Endometrial microvascular endothelial cells (primary cell): ENCODE data around the gene PDE3B. TPM values are rescaled to one million over a fixed set of nuclear protein-coding genes. Genes with fewer than 3 reads are reported as not detected.
"Not testable (repeated sequence)": the region's sequence is repeated elsewhere in the genome, so short reads cannot be mapped to it uniquely, and the experiment has no call there.

Source experiments
- in situ Hi-C: cut with HindIII; loops from 2 replicates; pipeline ENCODE4 v1.10.0; 2017; ENCODE audit warnings: low sequenced_read_pairs, low pct_unique_long_range_greater_than_20kb; ENCODE audit errors: inconsistent ontology term
- total RNA-seq: library from RNA; depleted of rRNA; stranded (reverse); fragments of >200 nt; gene quantifications from one replicate; pipeline ENCODE4 v1.2.3, GENCODE V29; 2015; ENCODE audit errors: inconsistent ontology term

The PDE3B gene
- total RNA-seq, 1 donor from 2014 or later = 1.7 TPM

DNA sequence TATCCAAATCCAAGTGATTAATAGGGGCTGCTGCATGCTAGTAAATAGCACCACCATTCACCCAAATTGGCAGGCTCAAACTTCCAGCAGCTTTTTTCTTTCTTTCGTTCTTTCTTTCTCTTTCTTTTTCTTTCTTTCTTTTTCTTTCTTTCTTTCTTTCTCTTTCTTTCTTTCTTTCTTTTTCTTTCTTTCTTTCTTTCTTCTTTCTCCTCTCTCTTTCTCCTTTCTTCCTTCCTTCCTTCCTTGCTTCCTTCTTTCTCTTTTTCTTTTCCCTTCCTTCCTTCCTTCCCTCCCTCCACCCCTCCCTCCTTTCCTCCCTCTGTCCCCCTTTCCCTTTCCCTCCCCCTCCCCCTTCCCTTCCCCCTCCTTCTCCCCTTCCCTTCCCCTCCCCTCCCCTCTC, 81.5 kb downstream of the PDE3B start:
- in situ Hi-C loops = no loop called here

GRCh38 chr11:14727215-14727614, 83.6 kb downstream of the PDE3B start:
- in situ Hi-C loops = no loop called here

DNA sequence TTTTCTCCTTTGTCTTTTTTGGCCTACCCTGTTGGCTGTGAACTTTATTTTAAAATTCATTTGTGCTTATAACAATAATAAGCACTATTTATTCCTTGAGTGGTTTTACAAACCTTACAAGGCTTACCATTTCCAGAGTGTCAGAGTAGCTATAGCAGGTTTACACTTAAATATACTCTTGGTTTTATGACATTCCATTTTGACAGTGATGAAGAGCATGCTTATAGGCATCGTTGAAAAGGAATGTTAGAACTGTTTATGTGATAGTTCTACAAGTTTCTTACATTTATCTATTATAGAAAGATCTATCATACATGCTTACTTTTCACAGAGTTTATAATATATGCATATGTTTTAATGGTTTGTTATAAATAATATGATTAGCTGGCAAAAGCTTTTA, 84.1 kb downstream of the PDE3B start:
- in situ Hi-C loops = no loop called here

GRCh38 chr11:14740539-14740938, 96.9 kb downstream of the PDE3B start:
- in situ Hi-C loops = not testable (repeated sequence)

- in situ Hi-C loops = no loop called here
Measured at GRCh38 chr11:14741195-14741594, 97.6 kb downstream of the PDE3B start.

DNA sequence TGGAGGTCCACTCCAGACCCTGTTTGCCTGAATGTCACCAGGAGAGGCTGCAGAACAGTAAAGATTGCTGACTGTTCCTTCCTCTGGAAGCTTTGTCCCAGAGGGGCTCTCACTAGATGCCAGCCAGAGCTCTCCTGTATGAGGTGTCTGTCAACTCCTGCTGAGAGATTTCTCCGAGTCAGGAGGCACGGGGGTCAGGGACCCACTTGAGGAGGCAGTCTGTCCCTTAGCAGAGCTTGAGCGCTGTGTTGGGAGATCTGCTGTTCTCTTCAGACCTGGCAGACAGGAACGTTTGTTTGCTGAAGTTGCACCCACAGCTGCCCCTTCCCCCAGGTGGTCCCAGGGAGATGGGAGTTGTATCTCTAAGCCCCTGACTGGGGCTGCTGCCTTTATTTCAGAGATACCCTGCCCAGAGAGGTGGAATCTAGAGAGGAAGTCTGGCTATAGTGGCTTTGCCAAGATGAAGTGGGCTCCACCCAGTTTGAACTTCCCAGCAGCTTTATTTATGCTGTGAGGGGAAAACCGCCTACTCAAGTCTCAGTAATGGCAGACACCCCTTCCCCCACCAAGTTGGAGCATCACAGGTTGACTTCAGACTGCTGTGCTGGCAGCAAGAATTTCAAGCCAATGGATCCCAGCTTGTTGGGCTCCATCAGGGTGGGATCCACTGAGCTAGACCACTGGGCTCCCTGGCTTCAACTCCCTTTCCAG, 99.4 kb downstream of the PDE3B start:
- in situ Hi-C loops = no loop called here

GRCh38 chr11:14743667-14744066, 100.1 kb downstream of the PDE3B start:
- in situ Hi-C loops = not testable (repeated sequence)

- in situ Hi-C loops = no loop called here
Measured at GRCh38 chr11:14746857-14747395, 103.3 kb downstream of the PDE3B start.

GRCh38 chr11:14748090-14748489, 104.5 kb downstream of the PDE3B start:
- in situ Hi-C loops = no loop called here

GRCh38 chr11:14750911-14751310, 107.3 kb downstream of the PDE3B start:
- in situ Hi-C loops = no loop called here

DNA sequence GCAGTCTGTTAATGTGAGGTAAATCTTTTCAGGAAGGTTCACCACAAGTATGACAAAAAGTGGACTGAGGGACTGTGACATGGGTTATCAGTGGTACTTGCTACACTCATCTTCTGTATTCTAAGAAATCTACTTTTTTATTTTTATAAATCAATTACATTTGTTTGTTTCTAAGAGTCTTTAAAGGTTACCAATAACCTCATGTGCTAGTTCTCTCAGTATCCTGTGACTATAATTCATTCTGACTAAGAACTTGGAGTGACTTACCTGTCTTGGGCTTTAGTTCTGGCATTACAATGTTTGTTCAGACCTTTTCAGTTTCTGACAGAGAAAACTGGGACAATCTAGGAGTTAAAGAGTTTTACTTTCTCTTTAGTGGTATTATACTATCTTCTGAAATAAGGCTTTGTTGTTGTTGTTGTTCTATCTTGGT, 108.4 kb downstream of the PDE3B start:
- in situ Hi-C loops = no loop called here

DNA sequence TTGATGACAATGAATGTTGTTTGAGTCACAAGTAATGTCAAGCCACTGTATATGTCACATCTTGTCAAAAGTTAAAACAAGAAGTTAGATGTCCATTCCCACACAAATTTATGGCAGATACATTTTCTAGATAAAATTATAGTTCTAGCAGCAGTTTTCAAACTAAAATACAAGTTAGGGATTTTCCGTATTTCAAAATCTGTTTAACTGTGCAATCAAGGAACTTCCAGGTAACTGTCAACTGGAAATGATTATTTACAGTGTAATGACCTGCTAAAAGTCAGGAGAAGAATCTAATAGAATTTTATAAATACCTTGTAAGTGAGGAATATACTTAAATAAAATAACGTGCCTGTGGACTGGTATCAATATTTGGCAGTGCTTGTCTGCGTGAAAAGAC, 111.5 kb downstream of the PDE3B start:
- in situ Hi-C loops = no loop called here

DNA sequence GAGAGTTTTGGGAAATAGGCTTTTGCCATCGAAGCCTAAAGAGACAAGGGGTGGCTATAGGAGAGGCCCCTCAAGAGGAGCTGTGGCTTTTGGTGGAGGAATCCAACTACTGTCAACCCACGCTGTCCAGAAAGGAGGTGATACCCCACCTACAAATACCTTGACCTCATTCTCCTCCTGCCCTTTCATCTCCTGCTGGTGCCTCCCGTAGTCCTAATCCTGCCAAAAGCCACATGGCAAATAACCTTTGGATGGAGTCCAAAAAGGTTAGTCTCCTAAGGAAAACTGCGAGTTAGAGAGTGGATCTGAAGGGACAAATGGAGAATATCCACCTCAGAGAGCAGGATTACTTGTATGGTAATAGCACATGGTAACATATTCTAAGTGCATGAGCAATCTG, 112.7 kb downstream of the PDE3B start:
- in situ Hi-C loops = no loop called here

DNA sequence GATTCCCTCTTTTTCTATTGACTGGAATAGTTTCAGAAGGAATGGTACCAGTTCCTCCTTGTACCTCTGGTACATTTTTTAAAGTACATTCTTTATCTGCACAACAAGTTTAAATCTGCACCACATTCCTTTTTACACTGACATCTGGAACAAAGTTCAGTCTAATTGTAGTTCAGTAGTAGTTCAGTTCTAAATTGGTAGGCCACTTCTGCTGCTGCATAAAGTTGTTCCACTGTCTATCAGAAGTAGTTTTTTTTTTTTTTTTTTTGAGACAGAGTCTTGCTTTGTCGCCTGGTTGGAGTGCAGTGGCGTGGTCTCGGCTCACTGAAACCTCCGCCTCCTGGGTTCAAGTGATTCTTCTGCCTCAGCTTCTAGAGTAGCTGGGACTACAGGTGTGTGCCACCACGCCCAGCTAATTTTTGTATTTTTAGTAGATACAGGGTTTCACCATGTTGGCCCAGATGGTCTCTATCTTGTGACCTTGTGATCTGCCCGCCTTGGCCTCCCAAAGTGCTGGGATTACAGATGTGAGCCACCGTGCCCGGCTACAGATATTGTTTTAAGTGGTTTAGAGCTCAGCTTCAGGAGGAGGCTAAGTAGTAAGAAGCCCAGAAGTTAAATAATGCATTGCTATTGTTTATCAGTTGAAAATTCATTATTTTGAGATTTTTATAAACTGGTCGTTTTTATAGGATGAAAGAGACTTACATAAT, 115.9 kb downstream of the PDE3B start:
- in situ Hi-C loops = not testable (repeated sequence)

GRCh38 chr11:14764179-14764578, 120.6 kb downstream of the PDE3B start:
- in situ Hi-C loops = no loop called here

DNA sequence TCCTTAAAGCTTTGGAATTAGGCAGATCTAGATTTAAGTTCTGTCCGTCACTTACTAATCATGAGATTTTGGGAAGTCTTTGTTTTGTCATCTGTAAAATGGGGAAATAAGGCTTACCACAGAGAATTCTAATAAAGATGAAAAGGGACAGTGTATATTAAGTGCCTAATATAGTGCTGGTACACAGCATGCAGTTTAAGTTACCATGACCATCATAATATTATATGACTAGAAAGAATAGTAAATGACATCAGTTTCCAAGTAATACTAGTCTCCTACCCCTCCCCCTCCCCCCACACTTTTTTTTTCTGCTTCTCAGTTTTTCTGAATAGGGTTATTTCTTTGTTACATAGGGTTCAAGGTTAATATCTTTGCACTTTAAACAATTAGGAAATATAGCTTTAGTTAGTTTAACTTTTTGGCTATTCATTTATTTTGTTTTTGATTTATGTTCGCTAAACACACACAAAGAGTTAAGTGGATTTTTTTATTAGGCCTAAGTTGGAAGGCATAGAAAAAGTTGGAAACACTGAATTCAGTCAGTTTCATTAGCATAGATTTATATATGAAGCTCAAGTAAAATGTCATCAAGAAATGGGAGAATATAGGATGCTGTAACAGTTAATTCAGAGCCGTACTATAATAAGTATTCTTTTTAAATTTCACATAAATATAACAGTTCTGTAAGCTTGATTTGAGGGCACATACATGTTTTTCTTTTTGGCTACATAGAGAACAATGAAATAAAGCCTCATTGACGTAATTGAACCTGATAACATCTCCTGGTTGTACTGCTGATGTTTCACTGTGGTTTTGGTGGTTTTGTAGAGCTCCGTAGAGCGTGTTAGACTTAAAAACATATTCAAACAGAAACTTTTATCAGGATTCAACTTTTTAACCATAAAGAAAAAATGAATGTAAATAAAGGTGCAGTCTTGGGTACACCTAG, 121.2 kb downstream of the PDE3B start:
- in situ Hi-C loops = no loop called here

DNA sequence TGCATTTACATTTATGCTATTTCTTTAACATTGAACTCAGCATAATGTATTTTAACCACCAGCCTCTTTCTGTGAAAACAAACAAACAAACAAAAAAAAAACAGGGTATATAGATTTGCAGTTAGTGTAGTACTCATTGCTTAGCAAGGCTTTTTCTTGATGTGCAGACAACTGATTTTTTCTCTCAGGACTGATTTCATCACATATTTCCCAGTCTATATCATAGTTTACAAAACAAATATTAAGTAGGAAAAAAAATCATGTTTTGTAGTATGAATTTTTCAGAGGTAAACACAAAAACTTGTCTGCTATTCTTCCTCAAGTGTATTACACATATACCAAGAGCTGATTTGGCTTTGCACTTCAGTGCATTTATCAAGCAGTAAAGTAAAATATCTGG, 123.0 kb downstream of the PDE3B start:
- in situ Hi-C loops = no loop called here

DNA sequence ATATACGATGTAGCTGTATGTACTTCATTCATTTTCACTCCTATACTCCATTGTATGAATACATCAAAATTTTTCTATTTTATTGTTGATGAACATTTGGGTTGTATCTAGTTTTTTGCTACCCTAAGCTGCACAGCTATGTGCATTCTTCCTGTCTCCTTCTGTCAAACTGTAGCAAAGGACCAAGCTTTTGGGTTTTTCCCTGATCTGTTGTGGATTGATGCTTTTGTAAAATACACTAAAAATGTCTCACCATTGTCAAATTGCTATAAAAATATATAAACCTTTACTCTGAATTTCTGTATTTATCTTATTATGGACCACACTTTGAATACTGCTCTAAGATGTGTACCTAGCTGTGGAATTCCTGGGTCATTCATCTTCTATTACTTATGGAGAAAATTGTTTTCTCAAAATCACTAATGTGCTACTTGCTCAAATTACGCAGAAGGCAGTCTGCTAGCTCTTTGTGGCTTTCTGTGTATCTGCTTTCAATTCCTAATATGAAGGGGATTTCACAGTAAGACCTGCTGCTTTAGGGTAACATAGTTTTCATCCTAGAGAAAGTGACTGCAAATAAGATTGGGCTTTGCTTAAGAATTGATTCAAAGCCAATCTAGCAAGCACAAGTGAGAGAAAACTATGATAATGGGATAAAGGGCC, 125.1 kb downstream of the PDE3B start:
- in situ Hi-C loops = no loop called here

DNA sequence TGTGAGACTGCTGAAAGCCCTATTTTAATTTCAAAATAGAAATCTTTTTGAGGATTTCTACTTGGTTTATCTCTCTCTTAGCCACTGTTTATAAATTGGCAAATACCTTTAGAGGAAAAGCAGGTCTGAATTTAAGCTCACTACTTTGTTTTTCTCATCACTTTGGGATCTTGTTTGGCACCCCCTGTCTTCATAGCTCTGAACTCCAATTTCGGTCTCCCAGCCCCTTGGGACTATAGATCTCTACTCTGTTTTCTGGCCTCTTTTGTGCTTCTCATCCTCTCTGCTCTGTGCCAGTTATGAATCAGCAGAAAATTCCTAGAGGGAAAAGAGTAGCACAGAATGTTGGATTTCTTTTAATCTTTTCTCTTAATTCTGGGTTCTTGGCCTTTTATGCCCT, 130.2 kb downstream of the PDE3B start:
- in situ Hi-C loops = no loop called here
